Measurements from ENCODE around the gene TBCCD1. TPM values are rescaled to one million over a fixed set of nuclear protein-coding genes. Genes with fewer than 3 reads are reported as not detected.
"Not testable (repeated sequence)": the region's sequence is repeated elsewhere in the genome, so short reads cannot be mapped to it uniquely, and the experiment has no call there.

Gene TBCCD1
- total RNA-seq, 2 donors from 2014 or later: 13.6 to 16.2 TPM

- H3K36me3 Mint-ChIP-seq (ENCODE audit: insufficient read depth in 2 of 2): peaks cover 6 to 11% of the 10 kb centered on the region in 2 donors
- DNase-seq; H3K27me3 Mint-ChIP-seq (ENCODE audit: low read depth); ATAC-seq (replicated peaks in 1 of 2); H3K27ac Mint-ChIP-seq; H3K4me3 Mint-ChIP-seq; H3K9me3 Mint-ChIP-seq: not testable (repeated sequence)
- peaks cover 93% of the 10 kb centered on the region for H3K4me1 Mint-ChIP-seq (ENCODE audit: low read depth)
These were observed 35.4 kb downstream of the TBCCD1 start for GRCh38 chr3:186531694-186532093.

- ATAC-seq (replicated peaks in 1 of 2) (no peak), DNase-seq (no peak)
- Mint-ChIP-seq H3K4me3 (no peak overlapping the region), H3K36me3 (ENCODE audit: insufficient read depth in 2 of 2) (peaks cover 6 to 11% of the 10 kb centered on the region in 2 donors), H3K27me3 (ENCODE audit: low read depth) (no peaks in the 10 kb centered on the region), H3K27ac (no peak overlapping the region), H3K9me3 (peaks cover 0 to 1% of the 10 kb centered on the region in 2 donors), H3K4me1 (ENCODE audit: low read depth) (peaks cover 85% of the 10 kb centered on the region)
These were observed 36.7 kb downstream of the TBCCD1 start for GRCh38 chr3:186530415-186530814.

GRCh38 chr3:186529201-186529999 is 37.7 kb downstream of the TBCCD1 start:
- Mint-ChIP-seq H3K4me1 (ENCODE audit: low read depth) (peaks cover 75% of the 10 kb centered on the region), H3K4me3 (no peak overlapping the region)
- no peak for ATAC-seq (replicated peaks in 1 of 2)

GRCh38 chr3:186526256-186526606 is 40.9 kb downstream of the TBCCD1 start:
- peaks cover 0 to 3% of the 10 kb centered on the region in 2 donors for H3K9me3 Mint-ChIP-seq

More at GRCh38 chr3:186529201-186529999, 37.7 kb downstream of the TBCCD1 start:
- Mint-ChIP-seq H3K9me3 (peaks cover 0 to 1% of the 10 kb centered on the region in 2 donors), H3K27me3 (ENCODE audit: low read depth) (no peaks in the 10 kb centered on the region), H3K36me3 (ENCODE audit: insufficient read depth in 2 of 2) (peaks cover 6 to 11% of the 10 kb centered on the region in 2 donors), H3K27ac (no peak overlapping the region)
- no peak for DNase-seq

GRCh38 chr3:186525369-186526255 is 41.5 kb downstream of the TBCCD1 start:
- Mint-ChIP-seq H3K36me3 (ENCODE audit: insufficient read depth in 2 of 2) (peaks cover 6 to 9% of the 10 kb centered on the region in 2 donors), H3K27me3 (ENCODE audit: low read depth) (no peaks in the 10 kb centered on the region), H3K27ac (no peak overlapping the region), H3K4me1 (ENCODE audit: low read depth) (peaks cover 73% of the 10 kb centered on the region), H3K9me3 (peaks cover 0 to 3% of the 10 kb centered on the region in 2 donors), H3K4me3 (no peak overlapping the region)
- DNase-seq: no peak
- ATAC-seq (replicated peaks in 1 of 2): no peak

More at GRCh38 chr3:186526256-186526606, 40.9 kb downstream of the TBCCD1 start:
- DNase-seq: peak in 1 of 2 donors; percentile 60
- Mint-ChIP-seq H3K27ac (no peak overlapping the region), H3K4me1 (ENCODE audit: low read depth) (peaks cover 71% of the 10 kb centered on the region), H3K36me3 (ENCODE audit: insufficient read depth in 2 of 2) (peaks cover 6 to 9% of the 10 kb centered on the region in 2 donors), H3K4me3 (no peak overlapping the region), H3K27me3 (ENCODE audit: low read depth) (no peaks in the 10 kb centered on the region)
- ATAC-seq (replicated peaks in 1 of 2): peak in 1 of 2 donors; percentile 43

GRCh38 chr3:186524616-186525015 is 42.5 kb downstream of the TBCCD1 start:
- Mint-ChIP-seq H3K9me3 (peaks cover 0 to 3% of the 10 kb centered on the region in 2 donors), H3K4me1 (ENCODE audit: low read depth) (peaks cover 73% of the 10 kb centered on the region), H3K36me3 (ENCODE audit: insufficient read depth in 2 of 2) (peaks cover 6 to 9% of the 10 kb centered on the region in 2 donors), H3K4me3 (no peak overlapping the region), H3K27me3 (ENCODE audit: low read depth) (no peaks in the 10 kb centered on the region), H3K27ac (no peak overlapping the region)
- no peak for ATAC-seq (replicated peaks in 1 of 2)
- DNase-seq: no peak

- Mint-ChIP-seq H3K4me3 (no peak overlapping the region), H3K27ac (no peak overlapping the region), H3K9me3 (peaks cover 0 to 1% of the 10 kb centered on the region in 2 donors), H3K4me1 (ENCODE audit: low read depth) (peaks cover 73% of the 10 kb centered on the region), H3K36me3 (ENCODE audit: insufficient read depth in 2 of 2) (peaks cover 2 to 9% of the 10 kb centered on the region in 2 donors), H3K27me3 (ENCODE audit: low read depth) (no peaks in the 10 kb centered on the region)
- DNase-seq (no peak), ATAC-seq (replicated peaks in 1 of 2) (no peak)
These were observed 43.7 kb downstream of the TBCCD1 start for GRCh38 chr3:186523434-186523833.

GRCh38 chr3:186523022-186523421 is 44.1 kb downstream of the TBCCD1 start:
- no peak for DNase-seq
- no peak overlapping the region for H3K27ac Mint-ChIP-seq
- peaks cover 74% of the 10 kb centered on the region for H3K4me1 Mint-ChIP-seq (ENCODE audit: low read depth)
- H3K4me3 Mint-ChIP-seq: peak overlapping the region; percentile 36 to 70
- H3K27me3 Mint-ChIP-seq (ENCODE audit: low read depth): no peaks in the 10 kb centered on the region
- H3K9me3 Mint-ChIP-seq: peaks cover 0 to 1% of the 10 kb centered on the region in 2 donors
- H3K36me3 Mint-ChIP-seq (ENCODE audit: insufficient read depth in 2 of 2): peaks cover 2 to 7% of the 10 kb centered on the region in 2 donors
- ATAC-seq (replicated peaks in 1 of 2): no peak

GRCh38 chr3:186520957-186521842 is 45.9 kb downstream of the TBCCD1 start:
- ATAC-seq (replicated peaks in 1 of 2) (peak; percentile 83 to 85), DNase-seq (peak; percentile 79 to 85)
- Mint-ChIP-seq H3K4me1 (ENCODE audit: low read depth) (peaks cover 76% of the 10 kb centered on the region), H3K4me3 (peak overlapping the region; percentile 19 to 75), H3K27ac (peak overlapping the region; percentile 20), H3K36me3 (ENCODE audit: insufficient read depth in 2 of 2) (peaks cover 0 to 7% of the 10 kb centered on the region in 2 donors), H3K9me3 (peaks cover 0 to 1% of the 10 kb centered on the region in 2 donors), H3K27me3 (ENCODE audit: low read depth) (no peaks in the 10 kb centered on the region)

- Mint-ChIP-seq H3K4me3 (peak overlapping the region; percentile 19 to 75), H3K27ac (peak overlapping the region; percentile 0)
These were observed 46.7 kb downstream of the TBCCD1 start for GRCh38 chr3:186520431-186520830.

GRCh38 chr3:186519021-186519658 is 48.0 kb downstream of the TBCCD1 start:
- Mint-ChIP-seq H3K27me3 (ENCODE audit: low read depth) (no peaks in the 10 kb centered on the region), H3K9me3 (peaks cover 0 to 1% of the 10 kb centered on the region in 2 donors), H3K4me1 (ENCODE audit: low read depth) (peaks cover 97% of the 10 kb centered on the region), H3K4me3 (peak overlapping the region; percentile 50 to 72), H3K27ac (peak overlapping the region; percentile 15), H3K36me3 (ENCODE audit: insufficient read depth in 2 of 2) (peaks cover 0 to 7% of the 10 kb centered on the region in 2 donors)
- ATAC-seq (replicated peaks in 1 of 2) (peak; percentile 66 to 72), DNase-seq (peak; percentile 70 to 79)

More at GRCh38 chr3:186520431-186520830, 46.7 kb downstream of the TBCCD1 start:
- Mint-ChIP-seq H3K36me3 (ENCODE audit: insufficient read depth in 2 of 2) (peaks cover 0 to 7% of the 10 kb centered on the region in 2 donors), H3K9me3 (peaks cover 0 to 1% of the 10 kb centered on the region in 2 donors), H3K27me3 (ENCODE audit: low read depth) (no peaks in the 10 kb centered on the region), H3K4me1 (ENCODE audit: low read depth) (peaks cover 84% of the 10 kb centered on the region)
- DNase-seq (no peak), ATAC-seq (replicated peaks in 1 of 2) (no peak)

GRCh38 chr3:186517218-186517617 is 49.9 kb downstream of the TBCCD1 start:
- Mint-ChIP-seq H3K4me3 (no peak overlapping the region), H3K36me3 (ENCODE audit: insufficient read depth in 2 of 2) (peaks cover 0 to 6% of the 10 kb centered on the region in 2 donors), H3K27ac (no peak overlapping the region), H3K27me3 (ENCODE audit: low read depth) (no peaks in the 10 kb centered on the region), H3K4me1 (ENCODE audit: low read depth) (peaks cover 100% of the 10 kb centered on the region), H3K9me3 (no peaks in the 10 kb centered on the region)
- ATAC-seq (replicated peaks in 1 of 2) (no peak), DNase-seq (no peak)
